C4-2B (cell line): ENCODE data around the gene SOX1.

Experiments used
- H3K27ac ChIP-seq: fragments of 450-650 bp; 2 replicates; pipeline ENCODE4 v1.5.1; 2017
- ZFX ChIP-seq: fragments of 450-650 bp; IDR thresholded peaks from 2 replicates; pipeline ENCODE4 v1.6.1; 2017
- TF ChIP-seq, protein P1 (sequence below): fragments of 450-650 bp; conservative IDR thresholded peaks from 2 replicates; pipeline ENCODE4 v1.5.1; 2017; ENCODE audit warnings: mild to moderate bottlenecking

SOX1 gene

GRCh38 chr13:112095354-112095753, 28.4 kb downstream of the SOX1 start:
- TF ChIP-seq, protein P1, sequence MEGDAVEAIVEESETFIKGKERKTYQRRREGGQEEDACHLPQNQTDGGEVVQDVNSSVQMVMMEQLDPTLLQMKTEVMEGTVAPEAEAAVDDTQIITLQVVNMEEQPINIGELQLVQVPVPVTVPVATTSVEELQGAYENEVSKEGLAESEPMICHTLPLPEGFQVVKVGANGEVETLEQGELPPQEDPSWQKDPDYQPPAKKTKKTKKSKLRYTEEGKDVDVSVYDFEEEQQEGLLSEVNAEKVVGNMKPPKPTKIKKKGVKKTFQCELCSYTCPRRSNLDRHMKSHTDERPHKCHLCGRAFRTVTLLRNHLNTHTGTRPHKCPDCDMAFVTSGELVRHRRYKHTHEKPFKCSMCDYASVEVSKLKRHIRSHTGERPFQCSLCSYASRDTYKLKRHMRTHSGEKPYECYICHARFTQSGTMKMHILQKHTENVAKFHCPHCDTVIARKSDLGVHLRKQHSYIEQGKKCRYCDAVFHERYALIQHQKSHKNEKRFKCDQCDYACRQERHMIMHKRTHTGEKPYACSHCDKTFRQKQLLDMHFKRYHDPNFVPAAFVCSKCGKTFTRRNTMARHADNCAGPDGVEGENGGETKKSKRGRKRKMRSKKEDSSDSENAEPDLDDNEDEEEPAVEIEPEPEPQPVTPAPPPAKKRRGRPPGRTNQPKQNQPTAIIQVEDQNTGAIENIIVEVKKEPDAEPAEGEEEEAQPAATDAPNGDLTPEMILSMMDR: no peak
- no peak for TF ChIP-seq ZFX

GRCh38 chr13:112096959-112097358, 30.0 kb downstream of the SOX1 start:
- H3K27ac ChIP-seq: no peak overlapping the region
- TF ChIP-seq, protein P1: no peak
- no peak for TF ChIP-seq ZFX

More at GRCh38 chr13:112095354-112095753, 28.4 kb downstream of the SOX1 start:
- no peak overlapping the region for H3K27ac ChIP-seq

GRCh38 chr13:112097770-112098169, 30.8 kb downstream of the SOX1 start:
- H3K27ac ChIP-seq: no peak overlapping the region
- TF ChIP-seq, protein P1: no peak
- no peak for TF ChIP-seq ZFX

- no peak overlapping the region for H3K27ac ChIP-seq
- TF ChIP-seq, protein P1: no peak
- no peak for TF ChIP-seq ZFX
Measured at GRCh38 chr13:112098699-112099098, 31.8 kb downstream of the SOX1 start.

DNA sequence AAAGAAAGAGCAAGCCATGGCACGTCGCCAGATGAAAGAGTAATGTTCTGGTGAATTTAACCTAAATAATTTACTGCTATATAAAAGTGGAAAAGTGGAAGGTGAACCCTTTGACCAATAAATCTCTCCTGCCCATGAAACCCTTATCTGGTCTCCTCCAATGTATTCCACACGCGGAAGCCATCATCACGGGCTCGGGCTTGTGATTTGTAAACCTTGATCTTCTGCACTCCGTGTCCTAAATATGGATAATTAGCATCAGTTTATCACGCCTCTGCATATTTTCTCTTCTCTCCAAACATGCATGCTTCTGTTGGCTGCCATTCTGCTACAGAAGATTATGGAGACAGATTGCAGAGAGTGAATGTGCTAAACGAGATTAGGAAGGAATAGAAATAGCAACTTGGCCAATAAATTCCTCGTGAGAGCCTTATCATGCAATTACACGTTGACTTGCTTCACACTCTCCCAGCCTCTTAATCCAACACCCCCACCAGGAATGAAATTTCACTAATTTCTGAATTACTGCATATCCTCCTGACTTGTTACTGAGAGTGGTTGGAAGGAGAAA, 34.5 kb downstream of the SOX1 start:
- TF ChIP-seq, protein P1: no peak
- no peak for TF ChIP-seq ZFX
- no peak overlapping the region for H3K27ac ChIP-seq

GRCh38 chr13:112102243-112102642, 35.3 kb downstream of the SOX1 start:
- no peak for TF ChIP-seq ZFX
- TF ChIP-seq, protein P1: peak; percentile 64
- H3K27ac ChIP-seq: no peak overlapping the region

DNA sequence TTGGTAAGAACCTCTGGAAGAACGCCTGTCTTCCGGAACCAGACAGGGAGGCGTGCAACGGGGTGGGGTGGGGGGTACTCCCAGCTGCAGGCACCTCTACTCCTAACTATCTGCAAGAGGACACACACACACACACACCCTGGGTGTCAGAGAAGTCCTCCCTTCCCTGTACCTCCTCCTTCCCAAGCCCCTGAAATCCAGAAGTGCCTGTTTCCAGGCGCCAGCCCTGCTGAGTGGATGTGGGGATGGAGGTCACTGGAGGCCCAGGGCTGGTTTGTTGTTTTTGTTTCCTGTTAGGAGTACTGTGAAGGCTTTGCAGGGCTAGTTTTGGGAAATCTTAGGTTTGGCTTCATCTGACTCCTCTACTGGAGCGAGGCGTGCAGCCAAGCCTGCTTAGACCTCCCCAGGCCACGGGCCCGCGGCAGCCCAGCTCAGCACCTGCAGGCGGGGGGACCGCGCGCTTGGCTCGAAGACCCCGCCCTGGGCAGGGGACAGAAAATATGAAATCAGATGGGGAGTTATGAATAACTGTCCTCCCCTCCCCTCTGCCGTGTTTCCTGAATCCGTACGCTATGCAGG, 36.4 kb downstream of the SOX1 start:
- H3K27ac ChIP-seq: no peak overlapping the region
- TF ChIP-seq ZFX: no peak
- TF ChIP-seq, protein P1: no peak
